GM19043 (cell line): ENCODE measurements around the gene CBLC.

ENCODE experiments used
- ATAC-seq: cut with Tn5 transposase; IDR thresholded peaks from one replicate; pipeline ENCODE4 v1.9.1; 2021; ENCODE audit warnings: low read depth; ENCODE audit not compliant: unreplicated experiment

Gene CBLC

GRCh38 chr19:44746616-44746945 is 31.1 kb upstream of the CBLC start:
- ATAC-seq, result no peak

GRCh38 chr19:44746946-44747738 is 30.5 kb upstream of the CBLC start:
- no peak for ATAC-seq

GRCh38 chr19:44747739-44748425 is 29.8 kb upstream of the CBLC start:
- no peak for ATAC-seq

GRCh38 chr19:44748426-44749254 is 29.1 kb upstream of the CBLC start, which contains the start of gene BCL3:
Gene BCL3, plus strand, starts transcription at chr19:44748708. Its CDS starts 83 bp downstream, at chr19:44748791.
- no peak for ATAC-seq

- no peak for ATAC-seq
Observed at GRCh38 chr19:44749292-44749691, 28.4 kb upstream of the CBLC start.

- ATAC-seq, result no peak
Observed at GRCh38 chr19:44749994-44750393, 27.7 kb upstream of the CBLC start.

- no peak for ATAC-seq
Observed at GRCh38 chr19:44752123-44752815, 25.4 kb upstream of the CBLC start.

GRCh38 chr19:44752816-44753625 is 24.7 kb upstream of the CBLC start:
- no peak for ATAC-seq

- no peak for ATAC-seq
Observed at GRCh38 chr19:44753626-44753931, 24.1 kb upstream of the CBLC start.

- no peak for ATAC-seq
Observed at GRCh38 chr19:44753932-44754749, 23.5 kb upstream of the CBLC start.

- ATAC-seq, result no peak
Observed at GRCh38 chr19:44754750-44755080, 23.0 kb upstream of the CBLC start.

- no peak for ATAC-seq
Observed at GRCh38 chr19:44755219-44755618, 22.5 kb upstream of the CBLC start.

GRCh38 chr19:44756089-44756562 is 21.6 kb upstream of the CBLC start:
- ATAC-seq, result no peak

GRCh38 chr19:44757057-44757734 is 20.5 kb upstream of the CBLC start:
- ATAC-seq, result no peak

- no peak for ATAC-seq
Observed at GRCh38 chr19:44757735-44758505, 19.8 kb upstream of the CBLC start.

GRCh38 chr19:44758596-44758995 is 19.1 kb upstream of the CBLC start:
- ATAC-seq, result no peak

- no peak for ATAC-seq
Observed at GRCh38 chr19:44759083-44759804, 18.4 kb upstream of the CBLC start.
